ENCODE results near the gene PPP1R2.
"Not testable (repeated sequence)": the region's sequence is repeated elsewhere in the genome, so short reads cannot be mapped to it uniquely, and the experiment has no call there.

The PPP1R2 gene

DNA sequence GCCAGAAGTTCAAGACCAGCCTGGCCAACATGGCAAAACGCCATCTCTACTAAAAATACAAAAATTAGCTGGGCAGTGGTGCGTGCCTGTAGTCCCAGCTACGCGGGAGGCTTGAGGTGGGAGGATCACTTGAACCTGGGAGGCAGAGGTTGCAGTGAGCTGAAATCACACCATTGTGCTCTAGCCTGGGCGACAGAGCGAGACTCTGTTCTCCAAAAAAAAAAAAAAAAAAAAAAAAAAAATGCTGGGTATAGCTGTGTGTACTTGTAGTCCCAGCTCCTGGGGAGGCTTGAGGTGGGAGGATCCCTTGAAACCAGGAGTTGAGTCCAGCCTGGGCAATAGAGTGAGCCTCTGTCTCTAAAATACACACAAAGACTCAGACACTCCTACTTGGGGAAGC, 32.0 kb downstream of the PPP1R2 start:
- TF ChIP-seq, protein P1, sequence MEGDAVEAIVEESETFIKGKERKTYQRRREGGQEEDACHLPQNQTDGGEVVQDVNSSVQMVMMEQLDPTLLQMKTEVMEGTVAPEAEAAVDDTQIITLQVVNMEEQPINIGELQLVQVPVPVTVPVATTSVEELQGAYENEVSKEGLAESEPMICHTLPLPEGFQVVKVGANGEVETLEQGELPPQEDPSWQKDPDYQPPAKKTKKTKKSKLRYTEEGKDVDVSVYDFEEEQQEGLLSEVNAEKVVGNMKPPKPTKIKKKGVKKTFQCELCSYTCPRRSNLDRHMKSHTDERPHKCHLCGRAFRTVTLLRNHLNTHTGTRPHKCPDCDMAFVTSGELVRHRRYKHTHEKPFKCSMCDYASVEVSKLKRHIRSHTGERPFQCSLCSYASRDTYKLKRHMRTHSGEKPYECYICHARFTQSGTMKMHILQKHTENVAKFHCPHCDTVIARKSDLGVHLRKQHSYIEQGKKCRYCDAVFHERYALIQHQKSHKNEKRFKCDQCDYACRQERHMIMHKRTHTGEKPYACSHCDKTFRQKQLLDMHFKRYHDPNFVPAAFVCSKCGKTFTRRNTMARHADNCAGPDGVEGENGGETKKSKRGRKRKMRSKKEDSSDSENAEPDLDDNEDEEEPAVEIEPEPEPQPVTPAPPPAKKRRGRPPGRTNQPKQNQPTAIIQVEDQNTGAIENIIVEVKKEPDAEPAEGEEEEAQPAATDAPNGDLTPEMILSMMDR (conservative IDR thresholded peaks at IDR 0.05; ENCODE audit: low read length) = no peak
- no peak for DNase-seq (ENCODE audit: low read depth)
- H3K4me3 ChIP-seq (ENCODE audit: low read length) = no peak overlapping the region

DNA sequence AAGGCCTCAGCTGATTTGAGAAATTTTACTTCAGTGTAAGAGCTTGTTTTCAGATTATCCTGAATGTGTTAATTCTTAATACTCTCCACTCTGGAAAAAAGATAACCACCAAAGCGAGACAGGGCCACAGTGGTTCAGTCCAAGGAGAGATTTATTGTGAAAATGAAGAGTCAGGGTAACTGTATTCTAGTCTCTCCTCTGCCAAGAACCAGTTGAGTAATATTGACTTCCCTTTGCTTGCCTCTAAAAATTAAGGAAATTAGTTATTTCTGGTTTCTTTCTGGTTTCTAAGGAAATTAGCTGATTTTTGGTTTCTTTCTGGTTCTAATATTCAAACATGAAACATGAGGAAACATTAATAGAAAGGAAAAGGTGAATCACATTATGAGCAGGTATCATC, 34.9 kb downstream of the PPP1R2 start:
- no peak overlapping the region for H3K4me3 ChIP-seq (ENCODE audit: low read length)
- TF ChIP-seq, protein P1 (conservative IDR thresholded peaks at IDR 0.05; ENCODE audit: low read length) = no peak
- DNase-seq (ENCODE audit: low read depth) = no peak

GRCh38 chr3:195475614-195476013, 67.5 kb downstream of the PPP1R2 start:
- DNase-seq (ENCODE audit: low read depth) = no peak
- TF ChIP-seq, protein P1 (conservative IDR thresholded peaks at IDR 0.05; ENCODE audit: low read length) = no peak
- no peak overlapping the region for H3K4me3 ChIP-seq (ENCODE audit: low read length)

GRCh38 chr3:195475116-195475515, 68.0 kb downstream of the PPP1R2 start:
- DNase-seq (ENCODE audit: low read depth); H3K4me3 ChIP-seq (ENCODE audit: low read length): not testable (repeated sequence)

- H3K4me3 ChIP-seq (ENCODE audit: low read length) = no peak overlapping the region
- DNase-seq (ENCODE audit: low read depth) = no peak
- TF ChIP-seq, protein P1 (conservative IDR thresholded peaks at IDR 0.05; ENCODE audit: low read length) = no peak
Measured at GRCh38 chr3:195468841-195469240, 74.3 kb downstream of the PPP1R2 start.

- no peak overlapping the region for H3K4me3 ChIP-seq (ENCODE audit: low read length)
- TF ChIP-seq, protein P1 (conservative IDR thresholded peaks at IDR 0.05; ENCODE audit: low read length) = no peak
- DNase-seq (ENCODE audit: low read depth) = no peak
Measured at GRCh38 chr3:195468391-195468776, 74.7 kb downstream of the PPP1R2 start.

DNA sequence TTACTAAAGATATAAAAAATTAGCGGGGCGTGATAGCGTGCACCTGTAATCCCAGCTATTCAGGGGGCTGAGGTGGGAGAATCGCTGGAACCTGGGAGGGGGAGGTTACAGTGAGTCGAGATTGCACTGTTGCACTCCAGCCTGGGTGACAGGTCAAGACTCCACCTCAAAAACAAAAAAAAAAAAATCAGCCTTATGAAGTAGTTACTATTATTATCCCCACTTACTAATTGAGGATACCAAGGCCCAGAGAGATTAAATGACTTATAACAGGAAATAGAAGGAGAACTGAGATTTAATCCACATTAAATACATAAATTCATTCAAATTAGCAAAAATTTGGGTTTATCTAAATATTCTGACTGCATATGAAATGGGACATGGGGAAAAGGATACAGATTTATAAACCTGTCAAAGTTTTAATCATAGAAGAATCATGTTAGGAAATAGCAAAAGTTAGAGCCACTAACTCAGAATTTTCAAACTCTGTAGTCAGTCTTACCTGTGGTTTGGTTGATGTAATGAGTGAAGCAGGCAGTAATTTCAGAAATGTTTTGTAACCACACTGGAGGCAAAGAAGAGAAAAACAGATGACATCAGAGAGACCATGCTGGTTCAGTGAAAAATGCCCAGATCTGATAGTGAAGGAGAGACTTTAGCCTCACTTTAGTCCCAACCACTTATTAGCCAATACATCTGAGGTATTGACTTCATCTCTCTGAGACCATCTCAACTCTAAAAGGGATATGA, 75.3 kb downstream of the PPP1R2 start:
- peak; percentile 60 for DNase-seq (ENCODE audit: low read depth)
- no peak overlapping the region for H3K4me3 ChIP-seq (ENCODE audit: low read length)
- TF ChIP-seq, protein P1 (conservative IDR thresholded peaks at IDR 0.05; ENCODE audit: low read length) = no peak

All from AG10803 (cell line).